ENCODE results near the gene CFAP47.
"Not testable (repeated sequence)": the region's sequence is repeated elsewhere in the genome, so short reads cannot be mapped to it uniquely, and the experiment has no call there.

The CFAP47 gene

GRCh38 chrX:36007207-36007606 is 87.7 kb downstream of the CFAP47 start:
- TF ChIP-seq POLR2A (IDR thresholded peaks at IDR 0.05; ENCODE audit: extremely low read depth, insufficient read length), result no peak
- TF ChIP-seq MAX (IDR thresholded peaks at IDR 0.05; ENCODE audit: low read depth, low read length), result no peak
- TF ChIP-seq, protein P1, sequence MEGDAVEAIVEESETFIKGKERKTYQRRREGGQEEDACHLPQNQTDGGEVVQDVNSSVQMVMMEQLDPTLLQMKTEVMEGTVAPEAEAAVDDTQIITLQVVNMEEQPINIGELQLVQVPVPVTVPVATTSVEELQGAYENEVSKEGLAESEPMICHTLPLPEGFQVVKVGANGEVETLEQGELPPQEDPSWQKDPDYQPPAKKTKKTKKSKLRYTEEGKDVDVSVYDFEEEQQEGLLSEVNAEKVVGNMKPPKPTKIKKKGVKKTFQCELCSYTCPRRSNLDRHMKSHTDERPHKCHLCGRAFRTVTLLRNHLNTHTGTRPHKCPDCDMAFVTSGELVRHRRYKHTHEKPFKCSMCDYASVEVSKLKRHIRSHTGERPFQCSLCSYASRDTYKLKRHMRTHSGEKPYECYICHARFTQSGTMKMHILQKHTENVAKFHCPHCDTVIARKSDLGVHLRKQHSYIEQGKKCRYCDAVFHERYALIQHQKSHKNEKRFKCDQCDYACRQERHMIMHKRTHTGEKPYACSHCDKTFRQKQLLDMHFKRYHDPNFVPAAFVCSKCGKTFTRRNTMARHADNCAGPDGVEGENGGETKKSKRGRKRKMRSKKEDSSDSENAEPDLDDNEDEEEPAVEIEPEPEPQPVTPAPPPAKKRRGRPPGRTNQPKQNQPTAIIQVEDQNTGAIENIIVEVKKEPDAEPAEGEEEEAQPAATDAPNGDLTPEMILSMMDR (IDR thresholded peaks at IDR 0.05; ENCODE audit: low read depth, low read length), result no peak
- TF ChIP-seq MYC (IDR thresholded peaks at IDR 0.05; ENCODE audit: low read depth, low read length), result no peak
- no peak overlapping the region for H3K4me3 ChIP-seq (ENCODE audit: low read depth, low read length)
- DNase-seq (ENCODE audit: low read depth), result no peak

DNA sequence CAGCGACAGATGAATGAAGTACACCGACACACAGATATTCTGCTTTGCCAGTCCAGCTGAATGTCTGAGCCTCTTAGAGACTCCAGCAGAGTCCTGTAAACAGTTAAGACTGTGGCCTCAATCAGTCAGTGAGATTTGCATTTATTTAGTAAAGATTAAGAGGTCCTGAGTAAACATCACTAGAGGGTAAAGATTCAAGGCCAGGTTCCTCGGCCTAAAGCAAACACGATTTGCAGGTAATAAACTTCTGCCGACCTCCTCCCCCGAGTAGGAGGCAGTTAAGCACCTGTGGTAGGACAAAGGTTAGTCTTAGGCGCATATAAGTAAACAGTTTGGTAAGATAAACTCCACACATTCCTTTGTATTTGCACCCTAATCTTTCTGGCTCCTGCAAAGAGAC is 99.6 kb downstream of the CFAP47 start:
- DNase-seq (ENCODE audit: low read depth), result no peak
- no peak overlapping the region for H3K4me3 ChIP-seq (ENCODE audit: low read depth, low read length)
- no peak for TF ChIP-seq MYC (IDR thresholded peaks at IDR 0.05; ENCODE audit: low read depth, low read length)
- TF ChIP-seq POLR2A (IDR thresholded peaks at IDR 0.05; ENCODE audit: extremely low read depth, insufficient read length), result no peak
- TF ChIP-seq MAX (IDR thresholded peaks at IDR 0.05; ENCODE audit: low read depth, low read length), result no peak
- TF ChIP-seq, protein P1 (IDR thresholded peaks at IDR 0.05; ENCODE audit: low read depth, low read length), result no peak

DNA sequence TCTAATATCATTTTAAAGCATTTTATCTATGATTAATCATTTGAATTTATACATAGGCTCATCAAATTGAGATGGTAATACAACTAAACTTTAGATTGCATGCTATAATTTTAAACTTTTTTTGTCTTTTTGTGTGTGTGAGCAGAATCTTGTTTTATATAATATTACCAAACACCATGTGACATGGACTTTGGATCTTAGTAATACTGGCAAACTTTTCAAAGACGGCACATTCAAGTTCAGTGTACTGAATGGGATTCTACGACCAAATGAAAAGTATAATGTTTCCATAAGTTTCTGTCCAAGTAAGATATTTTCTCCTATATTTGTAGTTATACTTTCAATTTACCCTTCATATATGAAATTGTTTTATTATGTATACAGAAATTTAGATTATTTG is 116.0 kb downstream of the CFAP47 start:
- DNase-seq (ENCODE audit: low read depth), result no peak
- TF ChIP-seq MAX (IDR thresholded peaks at IDR 0.05; ENCODE audit: low read depth, low read length) (no peak), MYC (IDR thresholded peaks at IDR 0.05; ENCODE audit: low read depth, low read length) (no peak), POLR2A (IDR thresholded peaks at IDR 0.05; ENCODE audit: extremely low read depth, insufficient read length) (no peak)
- TF ChIP-seq, protein P1 (IDR thresholded peaks at IDR 0.05; ENCODE audit: low read depth, low read length), result no peak
- no peak overlapping the region for H3K4me3 ChIP-seq (ENCODE audit: low read depth, low read length)

DNA sequence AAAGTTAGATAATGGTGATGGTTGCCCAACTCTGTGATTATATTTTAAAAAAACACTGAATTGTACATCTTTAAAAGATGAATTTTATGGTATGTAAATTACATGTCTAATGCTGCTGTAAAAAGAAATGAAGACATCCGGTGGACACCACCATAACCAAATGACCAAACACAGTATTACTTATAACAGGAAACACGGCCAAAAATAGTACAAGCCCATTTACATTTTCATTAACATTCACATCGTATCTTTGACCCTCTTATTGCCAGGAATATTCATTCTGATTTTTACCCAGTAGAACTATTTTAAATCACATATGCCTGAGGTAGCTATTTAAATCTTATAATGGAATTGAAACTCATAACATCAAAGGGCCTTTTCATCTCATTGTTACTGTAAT is 143.2 kb downstream of the CFAP47 start:
- TF ChIP-seq MYC (IDR thresholded peaks at IDR 0.05; ENCODE audit: low read depth, low read length) (no peak), POLR2A (IDR thresholded peaks at IDR 0.05; ENCODE audit: extremely low read depth, insufficient read length) (no peak), MAX (IDR thresholded peaks at IDR 0.05; ENCODE audit: low read depth, low read length) (no peak)
- TF ChIP-seq, protein P1 (IDR thresholded peaks at IDR 0.05; ENCODE audit: low read depth, low read length), result no peak
- DNase-seq (ENCODE audit: low read depth), result no peak
- H3K4me3 ChIP-seq (ENCODE audit: low read depth, low read length), result no peak overlapping the region

DNA sequence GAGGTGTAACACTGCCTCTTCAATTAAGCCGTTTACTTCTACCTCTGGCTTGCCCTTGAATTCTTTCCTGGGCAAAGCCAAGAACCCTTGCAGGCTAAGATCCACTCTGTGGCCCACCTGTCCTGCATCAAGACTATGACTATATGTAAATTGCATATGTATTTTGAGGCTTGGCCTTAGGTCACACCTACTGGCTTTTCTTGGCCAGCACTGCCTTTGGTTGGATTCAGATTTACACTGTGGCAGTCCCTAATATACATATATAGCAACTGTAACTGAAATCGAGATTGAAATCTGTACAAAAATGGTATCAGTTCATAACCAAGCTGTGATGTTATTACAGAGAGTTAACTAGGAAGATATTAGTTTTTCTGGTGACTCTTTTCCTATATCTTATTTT is 151.5 kb downstream of the CFAP47 start:
- H3K4me3 ChIP-seq (ENCODE audit: low read depth, low read length), result no peak overlapping the region
- TF ChIP-seq MYC (IDR thresholded peaks at IDR 0.05; ENCODE audit: low read depth, low read length) (no peak), MAX (IDR thresholded peaks at IDR 0.05; ENCODE audit: low read depth, low read length) (no peak), POLR2A (IDR thresholded peaks at IDR 0.05; ENCODE audit: extremely low read depth, insufficient read length) (no peak)
- TF ChIP-seq, protein P1 (IDR thresholded peaks at IDR 0.05; ENCODE audit: low read depth, low read length), result no peak
- no peak for DNase-seq (ENCODE audit: low read depth)

DNA sequence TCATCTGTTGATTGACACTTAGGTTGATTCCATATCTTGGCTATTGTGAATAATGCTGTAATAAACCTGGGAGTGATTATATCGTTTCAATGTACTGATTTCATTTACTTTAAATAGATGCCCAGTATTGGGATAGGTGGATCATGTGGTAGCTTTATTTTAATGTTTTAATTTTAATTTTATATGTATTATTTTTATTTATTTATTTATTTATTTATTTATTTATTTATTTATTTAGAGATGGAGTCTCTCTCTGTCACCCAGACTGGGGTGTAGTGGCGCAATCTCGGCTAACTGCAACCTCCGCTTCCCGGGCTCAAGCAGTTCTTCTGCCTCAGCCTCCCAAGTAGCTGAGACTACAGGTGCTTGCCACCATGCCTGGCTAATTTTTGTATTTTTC is 155.5 kb downstream of the CFAP47 start:
- not testable (repeated sequence) for H3K4me3 ChIP-seq (ENCODE audit: low read depth, low read length); DNase-seq (ENCODE audit: low read depth)

All from NB4 (cell line).